Psoas muscle (tissue), 8 donors: Measurements from ENCODE around the gene AKR1D1. TPM values are rescaled to one million over a fixed set of nuclear protein-coding genes. Genes with fewer than 3 reads are reported as not detected.

Source experiments
- ATAC-seq, 4 donors: fragments of 200-7000 bp; cut with Tn5 transposase; one replicate each; pipeline ENCODE4 v1.9.1; 2020; ENCODE audit warnings: moderate library complexity in 3 of 4, mild to moderate bottlenecking in 2 of 4
- DNase-seq, 2 donors: peaks; one replicate each; pipeline ENCODE4 v3.0.0-alpha.2; 2020
- H3K27ac ChIP-seq: fragments of 200-600 bp; one replicate; pipeline ENCODE4 v1.8.0; 2022
- H3K27me3 ChIP-seq, 3 donors: fragments of 200-600 bp in 1 of 3; one replicate each; pipeline versions ENCODE4 v1.6.1 to v1.8.0; 2013 to 2022; ENCODE audit warnings: low read length in 2 of 3, mild to moderate bottlenecking in 2 of 3, moderate library complexity in 1 of 3; ENCODE audit not compliant: insufficient read depth in 3 of 3
- H3K36me3 ChIP-seq, 2 donors: fragments of 200-600 bp in 1 of 2; one replicate each; pipeline versions ENCODE4 v1.6.1 to v1.8.0; 2013 to 2022; ENCODE audit warnings: low read depth in 1 of 2, mild to moderate bottlenecking in 1 of 2, moderate library complexity in 1 of 2; ENCODE audit not compliant: insufficient read depth in 1 of 2
- H3K4me1 ChIP-seq: fragments of 200-600 bp; one replicate; pipeline ENCODE4 v1.8.0; 2022
- H3K4me3 ChIP-seq: fragments of 200-600 bp; one replicate; pipeline ENCODE4 v1.8.0; 2022; ENCODE audit warnings: mild to moderate bottlenecking
- H3K9me3 ChIP-seq: fragments of 200-600 bp; one replicate; pipeline ENCODE4 v1.8.0; 2022
- CTCF ChIP-seq: fragments of 200-600 bp; IDR thresholded peaks from one replicate; pipeline ENCODE4 v1.8.0; 2022; ENCODE audit warnings: antibody characterized with exemption
- WGBS, 3 donors: extraction: QIAGEN DNeasy Blood & Tissue Kit; methylation state at CpG; one replicate each; pipeline versions ENCODE4 v1.1.6 to v1.1.7; 2013; 5-methylcytosine and 5-hydroxymethylcytosine counted together
- intact Hi-C, 2 donors: fragments of 100-400 bp; cut with DNase I; formaldehyde crosslinking; loops; one replicate each; pipeline versions ENCODE4 v1.11.0 to v1.14.2; 2022
- polyA plus RNA-seq, 3 donors: library from polyadenylated mRNA; stranded (reverse); fragments of 200-250 nt; gene quantifications; one replicate each; pipeline ENCODE4 v1.2.3, GENCODE V29; 2013
- total RNA-seq, 4 donors: library from RNA; stranded (reverse); fragmentation: NEBNext Ultra II Directional in 2 of 4; extraction: Animal tissue kit (Norgen Biotek cat#: 25700) in 2 of 4; gene quantifications; one replicate each; pipeline versions ENCODE4 v1.2.1 to v1.2.4, GENCODE V29; 2021 to 2023
- donor health status: healthy with polysubstance abuse.
- donor health status: DM: no; HTN: no; CAD: no; lungs with moderate emphysema.
- donor health status: Bipolar disorder and iron deficiency.
- donor health status: healthy.
- donor health status: DM: yes; HTN: yes; CAD: no.
- donor health status: DM: no; HTN: no; CAD: no.
- donor health status: DM: no; HTN: no; CAD: no.
- donor health status: DM: yes; HTN: yes; CAD: no.

Gene AKR1D1
- total and polyA plus RNA-seq, 7 donors = not detected

- ATAC-seq (no peak), DNase-seq (no peak)
- TF ChIP-seq CTCF = no peak
- H3K36me3 ChIP-seq = no peaks in the 10 kb centered on the region
- no peak overlapping the region for H3K4me3 ChIP-seq
- H3K4me1 ChIP-seq = no peaks in the 10 kb centered on the region
- H3K27me3 ChIP-seq = no peaks in the 10 kb centered on the region
- H3K27ac ChIP-seq = no peak overlapping the region
- H3K9me3 ChIP-seq = no peaks in the 10 kb centered on the region
- intact Hi-C loops = no loop called here
- 70 to 78% (median 73%) methylated on average over 3 of the region's 3 CpGs for WGBS, 3 donors
Observed at GRCh38 chr7:138097064-138097741, 20.9 kb downstream of the AKR1D1 start.

- WGBS, 3 donors = 89% methylated on average over 3 of the region's 3 CpGs
- ATAC-seq (no peak), DNase-seq (no peak)
Observed at GRCh38 chr7:138099813-138100212, 23.6 kb downstream of the AKR1D1 start.

GRCh38 chr7:138105221-138105620 is 29.0 kb downstream of the AKR1D1 start:
- TF ChIP-seq CTCF = no peak
- WGBS, 3 donors = 84 to 88% (median 86%) methylated on average over 5 of the region's 5 CpGs
- intact Hi-C loops = no loop called here

More at GRCh38 chr7:138099813-138100212, 23.6 kb downstream of the AKR1D1 start:
- TF ChIP-seq CTCF = no peak
- Histone ChIP-seq H3K4me1 (no peaks in the 10 kb centered on the region), H3K27ac (no peak overlapping the region), H3K4me3 (no peak overlapping the region), H3K36me3 (no peaks in the 10 kb centered on the region), H3K27me3 (no peaks in the 10 kb centered on the region), H3K9me3 (no peaks in the 10 kb centered on the region)
- intact Hi-C loops = no loop called here

GRCh38 chr7:138115047-138115446 is 38.8 kb downstream of the AKR1D1 start:
- H3K36me3 ChIP-seq = no peaks in the 10 kb centered on the region
- H3K9me3 ChIP-seq = no peaks in the 10 kb centered on the region
- no peaks in the 10 kb centered on the region for H3K27me3 ChIP-seq
- H3K27ac ChIP-seq = no peak overlapping the region
- TF ChIP-seq CTCF = no peak
- 83 to 91% (median 87%) methylated on average over 3 of the region's 3 CpGs for WGBS, 3 donors
- intact Hi-C loops = no loop called here
- DNase-seq (no peak), ATAC-seq (no peak)
- H3K4me3 ChIP-seq = no peak overlapping the region
- H3K4me1 ChIP-seq = no peaks in the 10 kb centered on the region

More at GRCh38 chr7:138105221-138105620, 29.0 kb downstream of the AKR1D1 start:
- H3K27ac ChIP-seq = no peak overlapping the region
- ATAC-seq (no peak), DNase-seq (no peak)
- no peaks in the 10 kb centered on the region for H3K4me1 ChIP-seq
- no peaks in the 10 kb centered on the region for H3K36me3 ChIP-seq
- peaks cover 0 to 2% (median 0%) of the 10 kb centered on the region in 3 donors for H3K27me3 ChIP-seq
- no peaks in the 10 kb centered on the region for H3K9me3 ChIP-seq
- H3K4me3 ChIP-seq = no peak overlapping the region

GRCh38 chr7:138116141-138116540 is 39.9 kb downstream of the AKR1D1 start:
- no peak overlapping the region for H3K4me3 ChIP-seq
- no peak for TF ChIP-seq CTCF
- ATAC-seq (no peak), DNase-seq (no peak)
- H3K4me1 ChIP-seq = no peaks in the 10 kb centered on the region
- no peak overlapping the region for H3K27ac ChIP-seq
- 70 to 86% (median 78%) methylated on average over 1 of the region's 1 CpG for WGBS, 3 donors
- peaks cover 0 to 2% (median 0%) of the 10 kb centered on the region in 3 donors for H3K27me3 ChIP-seq
- H3K36me3 ChIP-seq = no peaks in the 10 kb centered on the region
- no peaks in the 10 kb centered on the region for H3K9me3 ChIP-seq
- intact Hi-C loops = no loop called here
